ENCODE measurements around the gene EPAS1. TPM values are rescaled to one million over a fixed set of nuclear protein-coding genes. Genes with fewer than 3 reads are reported as not detected.

EPAS1 gene
- total and polyA plus RNA-seq, 2 donors, result 42.8 to 163 TPM

DNA sequence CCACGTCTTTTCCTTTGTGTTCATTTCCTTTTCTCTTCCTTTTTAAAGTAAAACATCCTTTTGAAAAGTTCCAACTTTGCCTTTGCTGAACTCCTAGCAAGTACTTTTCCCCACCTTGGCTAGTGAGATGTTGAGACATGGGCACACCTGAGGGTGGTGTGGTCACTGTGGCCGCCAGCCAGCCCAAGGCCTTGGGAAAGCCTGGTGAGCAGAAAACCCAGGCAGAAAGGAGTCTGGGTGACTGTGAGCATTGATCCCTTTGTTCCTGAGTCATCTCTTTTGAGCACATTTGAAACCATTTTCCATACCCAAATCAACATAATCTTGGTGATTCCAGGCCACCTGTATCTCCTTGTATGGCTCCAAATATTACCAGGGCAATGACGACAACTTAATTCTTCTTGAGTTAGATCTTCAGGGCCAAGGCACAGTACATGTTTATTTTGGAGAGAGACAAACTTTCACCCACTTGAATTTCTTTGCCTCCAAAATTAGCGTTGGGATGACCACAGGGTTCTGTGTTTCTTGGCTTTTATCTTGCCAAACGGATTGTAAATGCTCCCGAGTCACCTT, 14.5 kb downstream of the EPAS1 start:
- Histone ChIP-seq H3K27ac (ENCODE audit: low read depth) (peak overlapping the region; percentile 6), H3K4me3 (ENCODE audit: low read depth, low read length) (no peak overlapping the region), H3K4me1 (ENCODE audit: insufficient read depth) (peaks cover 4% of the 10 kb centered on the region), H3K36me3 (ENCODE audit: insufficient read depth) (no peaks in the 10 kb centered on the region)
- WGBS, result 63% methylated on average over 6 of the region's 6 CpGs
- no peak for DNase-seq (ENCODE audit: extremely low spot score)

DNA sequence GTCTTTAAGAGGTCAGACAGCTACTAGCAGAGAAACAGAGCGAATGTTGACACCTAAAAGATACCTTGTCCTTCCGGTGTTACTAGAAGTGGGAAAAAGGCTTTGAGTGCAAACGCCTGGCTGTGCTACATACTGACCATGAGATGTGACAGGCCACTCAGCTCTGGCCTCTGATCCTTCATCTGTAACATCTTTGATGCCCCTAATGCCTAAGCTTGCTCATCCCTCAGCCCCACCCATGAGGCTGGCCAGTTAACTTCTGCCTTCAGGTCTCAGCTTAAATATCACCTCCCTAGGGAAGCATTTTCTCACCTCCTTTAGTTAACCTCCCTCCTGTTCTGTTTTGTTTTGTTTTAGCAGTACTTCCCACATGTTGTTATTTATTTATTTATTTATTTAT, 15.9 kb downstream of the EPAS1 start:
- no peak overlapping the region for H3K27ac ChIP-seq (ENCODE audit: low read depth)
- no peak for DNase-seq (ENCODE audit: extremely low spot score)
- no peak overlapping the region for H3K4me3 ChIP-seq (ENCODE audit: low read depth, low read length)
- 93% methylated on average over 3 of the region's 3 CpGs for WGBS
- H3K4me1 ChIP-seq (ENCODE audit: insufficient read depth), result peaks cover 4% of the 10 kb centered on the region
- H3K36me3 ChIP-seq (ENCODE audit: insufficient read depth), result no peaks in the 10 kb centered on the region

DNA sequence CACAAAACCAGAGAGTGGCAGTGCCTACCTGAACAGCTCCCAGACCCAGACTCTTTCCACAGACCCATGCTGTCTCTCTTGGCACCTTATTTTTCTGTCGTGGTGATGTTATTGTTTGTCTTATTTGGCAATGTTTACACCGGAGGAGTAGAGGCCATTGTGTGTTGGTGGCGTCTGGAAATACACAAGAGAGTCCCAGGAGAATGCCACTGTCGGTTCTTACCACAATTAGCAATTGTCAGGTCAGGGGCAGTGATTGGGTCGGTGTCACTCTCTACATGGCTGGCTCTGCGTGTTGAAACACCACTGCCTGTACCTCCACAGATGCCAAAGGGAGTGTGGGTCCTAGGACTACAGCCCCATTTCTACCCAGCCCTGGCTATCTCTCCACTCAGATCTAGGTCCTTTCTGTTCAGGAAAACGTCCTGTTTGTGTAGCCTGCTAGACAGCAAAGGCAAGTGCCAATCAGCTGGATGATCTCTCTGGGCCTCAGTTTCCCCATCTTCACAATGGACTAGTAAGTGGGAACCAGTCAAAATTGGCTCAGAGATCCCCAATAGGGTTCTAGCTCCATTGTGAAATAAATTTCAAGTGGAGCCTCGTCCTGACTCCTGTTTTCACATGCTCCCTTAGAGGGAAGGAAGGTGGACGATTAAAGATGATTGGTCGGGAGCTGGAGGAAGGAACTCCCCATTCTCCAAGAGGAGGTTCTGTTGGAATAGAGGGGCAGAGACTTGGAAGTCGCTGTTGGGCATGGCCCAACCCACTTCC, 17.0 kb downstream of the EPAS1 start:
- Histone ChIP-seq H3K4me3 (ENCODE audit: low read depth, low read length) (no peak overlapping the region), H3K36me3 (ENCODE audit: insufficient read depth) (no peaks in the 10 kb centered on the region), H3K4me1 (ENCODE audit: insufficient read depth) (peaks cover 4% of the 10 kb centered on the region), H3K27ac (ENCODE audit: low read depth) (peak overlapping the region; percentile 40)
- no peak for DNase-seq (ENCODE audit: extremely low spot score)
- WGBS, result 84% methylated on average over 11 of the region's 11 CpGs

DNA sequence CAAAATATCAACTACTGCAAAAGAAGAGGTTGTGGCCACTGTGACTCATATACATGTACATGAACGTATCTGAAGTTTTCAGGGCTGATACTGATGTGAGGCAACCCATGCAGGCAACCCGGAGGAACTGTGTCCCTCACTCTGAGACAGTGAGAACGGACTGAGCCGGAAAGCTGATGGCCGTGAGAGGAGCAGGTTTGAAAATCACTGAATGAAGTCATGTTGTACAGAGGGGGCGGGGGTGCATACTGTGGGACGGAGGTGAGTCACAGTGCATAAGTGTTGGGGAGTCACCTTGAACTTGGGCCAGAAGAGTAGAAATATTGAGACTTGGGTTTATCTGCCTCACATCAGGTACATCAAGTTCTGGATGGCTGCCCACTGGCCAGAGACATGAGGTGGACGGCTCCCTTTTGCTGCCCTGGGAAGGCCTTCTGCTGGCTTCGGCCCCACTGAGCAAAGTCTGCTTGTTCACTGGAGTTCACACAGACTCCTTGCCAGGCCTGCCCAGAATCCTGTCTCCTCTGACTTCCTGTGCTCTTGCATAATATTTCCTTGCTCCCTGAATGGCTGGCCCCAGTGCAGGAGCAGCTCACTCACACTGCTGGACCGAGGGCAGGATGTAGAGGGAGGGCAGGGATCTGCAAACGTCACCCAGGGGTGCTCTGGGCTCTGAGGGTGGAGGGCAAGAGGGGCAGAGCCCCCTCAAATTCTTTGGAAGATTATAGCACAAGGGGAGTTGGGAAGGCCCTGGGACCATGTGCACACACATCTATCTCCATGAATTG, 18.1 kb downstream of the EPAS1 start:
- 22% methylated on average over 11 of the region's 11 CpGs for WGBS
- peak; percentile 81 for DNase-seq (ENCODE audit: extremely low spot score)
- Histone ChIP-seq H3K27ac (ENCODE audit: low read depth) (peak overlapping the region; percentile 51), H3K4me1 (ENCODE audit: insufficient read depth) (peaks cover 7% of the 10 kb centered on the region), H3K36me3 (ENCODE audit: insufficient read depth) (no peaks in the 10 kb centered on the region), H3K4me3 (ENCODE audit: low read depth, low read length) (no peak overlapping the region)

DNA sequence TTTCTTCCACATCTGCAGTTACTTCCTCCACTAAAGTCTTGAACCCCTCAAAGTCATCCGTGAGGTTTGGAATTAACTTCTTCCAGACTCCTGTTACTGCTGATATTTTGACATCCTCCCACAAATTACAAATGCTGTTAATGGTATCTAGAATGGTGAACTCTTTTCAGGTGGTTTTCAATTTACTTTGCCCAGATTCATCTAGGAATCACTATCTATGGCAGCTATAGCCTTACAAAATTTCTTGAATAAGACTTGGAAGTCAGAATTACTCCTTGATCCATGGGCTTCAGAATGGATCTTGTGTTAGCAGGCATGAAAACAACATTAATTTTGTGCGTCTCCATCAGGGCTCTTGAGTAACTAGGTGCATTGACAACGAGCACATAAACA, 19.9 kb downstream of the EPAS1 start:
- DNase-seq (ENCODE audit: extremely low spot score), result no peak
- H3K27ac ChIP-seq (ENCODE audit: low read depth), result no peak overlapping the region
- H3K36me3 ChIP-seq (ENCODE audit: insufficient read depth), result no peaks in the 10 kb centered on the region
- peaks cover 9% of the 10 kb centered on the region for H3K4me1 ChIP-seq (ENCODE audit: insufficient read depth)
- 91% methylated on average over 3 of the region's 3 CpGs for WGBS
- no peak overlapping the region for H3K4me3 ChIP-seq (ENCODE audit: low read depth, low read length)

DNA sequence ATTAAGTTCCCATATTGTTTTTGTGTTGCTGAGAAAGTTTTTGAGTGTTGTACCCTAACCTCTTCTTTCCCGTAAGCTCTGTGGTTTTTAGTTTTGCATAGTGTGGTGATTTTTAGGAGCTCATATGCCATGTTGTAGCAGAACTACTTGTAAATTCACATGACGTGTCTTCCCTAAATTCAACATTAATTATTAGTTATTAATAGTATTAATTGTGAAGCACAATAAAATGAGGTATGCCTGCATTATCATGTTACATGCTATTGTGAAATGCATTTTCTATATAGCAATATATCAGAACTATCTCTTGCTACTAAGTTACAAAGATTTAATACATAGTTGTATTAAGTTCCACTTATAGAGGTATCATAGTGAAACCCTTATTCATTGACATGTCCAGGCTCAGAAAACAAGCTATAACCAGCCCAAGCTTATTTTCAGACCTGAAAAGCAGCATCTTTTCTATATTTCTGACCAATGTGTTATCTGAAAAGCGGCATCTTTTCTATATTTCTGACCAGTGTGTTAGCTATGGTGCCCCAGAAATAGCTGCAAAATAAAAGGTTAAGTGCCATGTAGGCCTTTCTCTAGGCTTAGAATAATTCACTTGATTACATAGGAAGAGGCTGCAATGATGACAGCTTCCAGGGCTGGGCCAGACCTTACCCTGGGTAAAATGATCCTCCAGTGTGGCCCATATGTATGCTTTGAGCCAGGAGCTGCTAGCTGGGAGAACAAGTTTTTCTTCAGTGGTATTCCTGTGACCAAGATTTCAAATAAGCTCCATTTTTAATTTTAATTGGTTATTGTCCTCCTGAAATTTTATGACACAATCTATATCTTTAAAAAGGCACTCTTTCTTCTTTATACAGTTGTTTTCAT, 21.6 kb downstream of the EPAS1 start:
- peaks cover 9% of the 10 kb centered on the region for H3K4me1 ChIP-seq (ENCODE audit: insufficient read depth)
- no peak overlapping the region for H3K27ac ChIP-seq (ENCODE audit: low read depth)
- no peak overlapping the region for H3K4me3 ChIP-seq (ENCODE audit: low read depth, low read length)
- H3K36me3 ChIP-seq (ENCODE audit: insufficient read depth), result no peaks in the 10 kb centered on the region
- no peak for DNase-seq (ENCODE audit: extremely low spot score)
- 88% methylated on average over 3 of the region's 3 CpGs for WGBS

DNA sequence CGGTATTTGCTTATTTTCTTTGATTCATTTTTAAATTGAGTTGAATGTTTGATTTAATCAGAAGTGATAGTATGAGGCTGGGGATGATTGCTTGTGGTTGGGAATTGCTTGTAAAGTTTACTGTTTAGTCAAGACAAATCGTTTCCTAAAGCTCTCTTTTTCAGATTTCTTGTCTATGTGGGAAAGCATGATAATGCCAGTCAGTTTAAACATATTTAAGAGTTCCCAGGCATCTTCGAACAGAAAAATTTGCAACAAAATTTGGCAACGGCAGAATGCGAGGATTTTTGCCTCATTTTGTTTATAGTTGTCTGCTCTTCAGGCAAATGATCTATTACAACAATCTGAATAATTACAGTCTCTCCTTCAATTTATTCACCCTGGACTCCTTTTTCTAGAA, 22.5 kb downstream of the EPAS1 start:
- H3K4me1 ChIP-seq (ENCODE audit: insufficient read depth), result peaks cover 7% of the 10 kb centered on the region
- no peaks in the 10 kb centered on the region for H3K36me3 ChIP-seq (ENCODE audit: insufficient read depth)
- WGBS, result 48% methylated on average over 5 of the region's 5 CpGs
- H3K4me3 ChIP-seq (ENCODE audit: low read depth, low read length), result no peak overlapping the region
- DNase-seq (ENCODE audit: extremely low spot score), result no peak
- no peak overlapping the region for H3K27ac ChIP-seq (ENCODE audit: low read depth)

DNA sequence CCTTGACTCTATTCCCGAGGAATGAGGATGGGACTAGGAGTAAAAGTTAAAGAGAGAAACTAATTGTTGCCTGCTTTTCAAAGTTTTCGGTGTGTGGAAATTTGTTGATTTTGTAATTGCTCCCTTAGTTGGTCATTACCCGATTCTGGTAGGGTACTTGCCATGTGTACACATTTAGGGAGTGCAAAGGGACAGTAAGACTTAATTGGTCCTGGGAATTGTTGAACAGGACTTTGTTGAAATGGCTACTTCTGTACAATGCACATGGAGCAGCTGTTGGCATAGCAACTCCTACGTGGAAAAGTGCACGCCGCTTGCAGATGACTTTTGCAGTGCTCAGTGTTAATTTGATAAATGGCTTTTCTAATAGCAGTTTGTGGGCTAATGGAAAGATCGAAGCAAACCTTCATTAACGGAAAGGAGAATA, 22.9 kb downstream of the EPAS1 start:
- DNase-seq (ENCODE audit: extremely low spot score), result no peak
- Histone ChIP-seq H3K4me1 (ENCODE audit: insufficient read depth) (peaks cover 5% of the 10 kb centered on the region), H3K27ac (ENCODE audit: low read depth) (no peak overlapping the region), H3K4me3 (ENCODE audit: low read depth, low read length) (no peak overlapping the region), H3K36me3 (ENCODE audit: insufficient read depth) (no peaks in the 10 kb centered on the region)
- WGBS, result 57% methylated on average over 8 of the region's 8 CpGs

DNA sequence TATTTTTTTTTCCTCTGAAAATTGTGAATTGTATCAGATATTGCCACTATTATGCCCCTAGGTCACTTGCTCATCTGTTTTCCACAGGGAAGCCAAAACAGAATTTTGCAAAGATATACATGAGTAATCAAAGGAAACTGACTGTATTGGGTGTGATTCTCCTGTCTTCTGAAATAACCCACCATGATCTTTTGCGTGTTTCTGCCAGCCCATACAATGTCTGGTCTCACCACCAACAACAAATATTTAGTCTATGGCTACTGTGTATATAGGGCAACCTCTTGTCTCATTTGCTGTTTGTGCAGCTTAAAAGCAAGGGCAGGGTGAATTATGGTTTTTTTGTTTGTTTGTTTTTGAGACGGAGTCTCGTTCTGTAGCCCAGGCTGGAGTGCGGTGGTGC, 26.5 kb downstream of the EPAS1 start:
- WGBS, result 86% methylated on average over 4 of the region's 4 CpGs
- Histone ChIP-seq H3K4me1 (ENCODE audit: insufficient read depth) (peaks cover 6% of the 10 kb centered on the region), H3K4me3 (ENCODE audit: low read depth, low read length) (no peak overlapping the region), H3K27ac (ENCODE audit: low read depth) (no peak overlapping the region), H3K36me3 (ENCODE audit: insufficient read depth) (no peaks in the 10 kb centered on the region)
- DNase-seq (ENCODE audit: extremely low spot score), result no peak

DNA sequence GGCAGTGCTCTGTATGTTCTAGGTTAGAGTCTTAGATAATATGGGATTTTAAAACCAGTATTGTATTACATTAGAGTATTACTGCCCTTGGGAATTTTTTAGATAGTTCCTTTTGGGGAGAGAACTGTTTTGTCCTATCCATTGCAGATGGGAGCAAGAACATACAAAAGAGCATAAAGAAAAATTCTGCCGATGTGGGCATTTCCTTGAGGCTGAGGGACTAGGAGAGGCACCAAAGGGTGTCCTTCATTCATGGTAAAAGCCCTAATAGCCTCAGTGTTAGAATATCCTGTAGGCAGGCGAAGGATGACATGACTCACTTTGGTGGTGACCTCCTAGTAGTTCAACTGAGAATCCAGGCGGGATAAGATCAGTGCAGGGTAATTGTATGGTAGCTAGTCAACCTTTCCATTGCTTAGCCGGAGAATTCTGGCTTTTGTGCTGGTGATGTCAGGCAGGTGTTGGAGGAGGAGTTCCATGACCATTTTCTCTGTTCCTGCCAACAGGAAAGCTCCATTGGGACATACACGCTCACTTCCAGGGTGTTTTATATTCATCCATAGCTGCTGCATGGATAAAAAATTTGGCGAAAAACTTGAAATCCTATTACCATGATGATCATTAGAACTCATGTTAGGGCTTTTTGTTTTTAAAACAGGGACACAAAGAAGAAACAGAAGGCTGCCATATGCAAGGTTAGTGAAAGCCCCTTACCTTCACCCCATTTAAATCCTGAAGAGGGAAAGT, 28.1 kb downstream of the EPAS1 start:
- 93% methylated on average over 6 of the region's 6 CpGs for WGBS
- Histone ChIP-seq H3K4me3 (ENCODE audit: low read depth, low read length) (no peak overlapping the region), H3K36me3 (ENCODE audit: insufficient read depth) (no peaks in the 10 kb centered on the region), H3K4me1 (ENCODE audit: insufficient read depth) (peaks cover 3% of the 10 kb centered on the region), H3K27ac (ENCODE audit: low read depth) (no peak overlapping the region)
- no peak for DNase-seq (ENCODE audit: extremely low spot score)

DNA sequence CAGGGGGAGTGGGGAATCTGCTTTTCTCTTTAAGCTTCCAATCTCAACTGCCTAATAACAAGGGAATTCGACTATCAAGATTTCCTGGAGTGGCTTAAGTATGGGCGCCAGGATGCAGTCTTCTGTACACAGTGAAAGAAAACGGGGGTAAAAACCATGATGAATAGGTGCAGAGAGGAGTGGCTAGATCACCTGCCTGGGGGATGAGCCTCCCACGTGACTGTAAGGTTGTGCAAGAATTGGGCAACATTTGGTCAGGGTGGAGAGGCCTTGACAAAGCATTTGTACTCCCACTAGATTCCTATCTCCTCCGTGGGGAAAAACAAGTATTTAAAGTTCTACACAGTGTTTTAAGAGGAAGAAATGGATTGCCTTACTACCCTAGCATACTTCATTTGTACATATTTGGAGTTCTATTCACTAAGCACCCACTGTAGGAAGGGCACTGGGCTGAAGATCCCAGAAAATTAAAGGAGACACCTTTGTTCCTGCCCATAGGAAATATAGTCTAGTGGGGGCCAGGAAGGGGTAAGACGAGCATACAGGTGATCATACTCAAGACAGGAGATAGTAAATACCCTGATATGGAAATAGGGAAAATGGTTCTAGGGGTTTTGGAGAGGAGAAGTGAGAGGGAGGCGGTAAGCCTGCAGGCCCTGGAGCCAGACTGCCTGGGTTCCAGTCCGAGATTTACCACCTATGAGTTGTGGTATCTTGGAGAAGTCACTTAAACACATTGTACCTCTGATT, 29.2 kb downstream of the EPAS1 start:
- WGBS, result 76% methylated on average over 8 of the region's 8 CpGs
- H3K27ac ChIP-seq (ENCODE audit: low read depth), result no peak overlapping the region
- H3K36me3 ChIP-seq (ENCODE audit: insufficient read depth), result no peaks in the 10 kb centered on the region
- peaks cover 3% of the 10 kb centered on the region for H3K4me1 ChIP-seq (ENCODE audit: insufficient read depth)
- no peak for DNase-seq (ENCODE audit: extremely low spot score)
- H3K4me3 ChIP-seq (ENCODE audit: low read depth, low read length), result no peak overlapping the region

DNA sequence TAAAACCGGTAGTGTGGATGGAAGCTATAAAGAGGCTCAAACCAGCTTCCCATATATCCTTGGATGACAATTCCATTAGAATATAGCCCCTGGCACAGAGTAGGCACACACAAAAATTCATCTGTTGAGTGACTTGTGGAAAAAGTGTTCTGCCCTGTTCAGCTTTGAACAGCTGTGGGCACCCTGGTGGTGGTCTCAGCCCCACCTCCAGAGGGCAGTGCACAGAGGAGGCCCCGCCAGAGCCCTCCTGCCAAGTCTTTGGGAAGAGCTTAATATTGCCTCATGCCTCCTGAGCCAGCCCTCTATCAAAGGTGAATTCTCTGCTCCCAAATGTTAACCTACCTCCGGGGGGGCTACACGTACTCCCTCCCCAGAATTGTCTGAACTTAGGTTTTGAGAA, 30.4 kb downstream of the EPAS1 start:
- Histone ChIP-seq H3K36me3 (ENCODE audit: insufficient read depth) (no peaks in the 10 kb centered on the region), H3K27ac (ENCODE audit: low read depth) (no peak overlapping the region), H3K4me3 (ENCODE audit: low read depth, low read length) (no peak overlapping the region), H3K4me1 (ENCODE audit: insufficient read depth) (peaks cover 3% of the 10 kb centered on the region)
- DNase-seq (ENCODE audit: extremely low spot score), result no peak
- 98% methylated on average over 4 of the region's 4 CpGs for WGBS

Measured in urinary bladder (tissue), 4 donors.